Esophagus muscularis mucosa (tissue), 3 donors: ENCODE data around the gene EEA1.

Source experiments
- POLR2A ChIP-seq: fragments of 450-650 bp; IDR thresholded peaks from one replicate; pipeline ENCODE4 v1.6.1; 2017; ENCODE audit warnings: antibody characterized with exemption, moderate library complexity, mild to moderate bottlenecking, low read depth
- TF ChIP-seq, protein P1 (sequence below), 3 experiments: fragments of 200-600 bp in 2 of 3; fragments of 450-650 bp in 1 of 3; sonication (generic) in 2 of 3; IDR thresholded peaks; one replicate each; pipeline ENCODE4 v1.5.1; 2017 to 2019; ENCODE audit warnings: antibody characterized with exemption in 3 of 3, mild to moderate bottlenecking in 2 of 3, moderate library complexity in 1 of 3

- TF ChIP-seq, protein P1, sequence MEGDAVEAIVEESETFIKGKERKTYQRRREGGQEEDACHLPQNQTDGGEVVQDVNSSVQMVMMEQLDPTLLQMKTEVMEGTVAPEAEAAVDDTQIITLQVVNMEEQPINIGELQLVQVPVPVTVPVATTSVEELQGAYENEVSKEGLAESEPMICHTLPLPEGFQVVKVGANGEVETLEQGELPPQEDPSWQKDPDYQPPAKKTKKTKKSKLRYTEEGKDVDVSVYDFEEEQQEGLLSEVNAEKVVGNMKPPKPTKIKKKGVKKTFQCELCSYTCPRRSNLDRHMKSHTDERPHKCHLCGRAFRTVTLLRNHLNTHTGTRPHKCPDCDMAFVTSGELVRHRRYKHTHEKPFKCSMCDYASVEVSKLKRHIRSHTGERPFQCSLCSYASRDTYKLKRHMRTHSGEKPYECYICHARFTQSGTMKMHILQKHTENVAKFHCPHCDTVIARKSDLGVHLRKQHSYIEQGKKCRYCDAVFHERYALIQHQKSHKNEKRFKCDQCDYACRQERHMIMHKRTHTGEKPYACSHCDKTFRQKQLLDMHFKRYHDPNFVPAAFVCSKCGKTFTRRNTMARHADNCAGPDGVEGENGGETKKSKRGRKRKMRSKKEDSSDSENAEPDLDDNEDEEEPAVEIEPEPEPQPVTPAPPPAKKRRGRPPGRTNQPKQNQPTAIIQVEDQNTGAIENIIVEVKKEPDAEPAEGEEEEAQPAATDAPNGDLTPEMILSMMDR (IDR thresholded peaks at IDR 0.05): no peak
- no peak for TF ChIP-seq POLR2A
Observed at GRCh38 chr12:92771001-92771400, 158.1 kb downstream of the EEA1 start.
